ENCODE measurements around the gene LIMK1.
A peak's percentile ranks its signal among the peaks of the same experiment; 100 is the strongest.

DNA sequence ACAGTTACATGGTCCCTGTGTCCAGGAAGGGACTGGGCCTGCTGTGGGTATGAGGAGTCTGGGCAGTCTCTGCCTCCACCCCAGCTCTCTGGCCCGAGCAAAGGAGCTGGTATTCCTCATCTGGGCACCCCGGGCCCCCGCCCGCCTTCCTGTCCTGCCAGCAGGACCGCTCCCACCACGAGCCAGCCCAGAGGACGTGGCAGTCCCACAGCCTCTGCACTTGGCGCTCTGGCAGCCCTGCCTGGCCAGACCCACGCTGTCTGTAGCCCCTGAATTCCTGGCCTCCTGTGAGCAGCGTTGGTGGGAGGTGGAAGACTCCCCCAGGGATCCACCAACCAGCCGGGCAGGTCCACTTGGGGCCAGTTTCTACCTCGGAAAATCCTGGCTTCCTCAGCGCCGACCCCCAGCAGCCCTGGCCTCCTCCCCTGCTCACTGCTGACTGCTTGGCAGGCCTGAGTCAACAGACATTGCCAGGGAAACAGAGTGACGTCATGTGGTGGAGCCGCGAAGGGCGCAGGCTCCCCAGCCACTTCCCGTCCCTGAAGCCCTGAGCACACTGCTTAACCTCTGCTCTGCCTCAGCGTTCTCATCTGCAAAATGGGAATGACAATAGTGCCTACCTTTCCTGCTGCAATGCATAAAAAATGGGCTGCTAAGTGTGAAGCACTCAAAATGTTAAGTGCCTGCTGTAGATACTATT is 21.6 kb upstream of the LIMK1 start:
- TF ChIP-seq, protein P1, sequence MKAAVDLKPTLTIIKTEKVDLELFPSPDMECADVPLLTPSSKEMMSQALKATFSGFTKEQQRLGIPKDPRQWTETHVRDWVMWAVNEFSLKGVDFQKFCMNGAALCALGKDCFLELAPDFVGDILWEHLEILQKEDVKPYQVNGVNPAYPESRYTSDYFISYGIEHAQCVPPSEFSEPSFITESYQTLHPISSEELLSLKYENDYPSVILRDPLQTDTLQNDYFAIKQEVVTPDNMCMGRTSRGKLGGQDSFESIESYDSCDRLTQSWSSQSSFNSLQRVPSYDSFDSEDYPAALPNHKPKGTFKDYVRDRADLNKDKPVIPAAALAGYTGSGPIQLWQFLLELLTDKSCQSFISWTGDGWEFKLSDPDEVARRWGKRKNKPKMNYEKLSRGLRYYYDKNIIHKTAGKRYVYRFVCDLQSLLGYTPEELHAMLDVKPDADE (CRISPR knock-in tag; IDR thresholded peaks at IDR 0.05) = no peak
- no peak; the same call in 1 of the 2 replicates for TF ChIP-seq SP2 (CRISPR knock-in tag; IDR thresholded peaks at IDR 0.05)
- TF ChIP-seq ZNF598 (CRISPR knock-in tag; IDR thresholded peaks at IDR 0.05; ENCODE audit: borderline replicate concordance) = no peak
- no peak for TF ChIP-seq MEIS1 (CRISPR knock-in tag; IDR thresholded peaks at IDR 0.05; ENCODE audit: borderline replicate concordance)
- TF ChIP-seq SUZ12 (IDR thresholded peaks at IDR 0.05; ENCODE audit: low read depth, low read length) = no peak
- TF ChIP-seq MED1 (CRISPR knock-in tag; IDR thresholded peaks at IDR 0.05) = 0 out of 2 replicates have a peak, but pooled peaks have one; percentile 21

Measured in HepG2 (cell line).